Measurements from ENCODE around the gene GIMAP5. TPM values are rescaled to one million over a fixed set of nuclear protein-coding genes. Genes with fewer than 3 reads are reported as not detected.
A peak's percentile ranks its signal among the peaks of the same experiment; 100 is the strongest.

The GIMAP5 gene
- total RNA-seq, 1 donor from 2014 or later: 31.9 TPM

GRCh38 chr7:150780292-150780691, 43.1 kb downstream of the GIMAP5 start:
- Histone ChIP-seq H3K36me3 (no peaks in the 10 kb centered on the region), H3K27me3 (ENCODE audit: low read depth) (no peaks in the 10 kb centered on the region), H3K27ac (peak overlapping the region; percentile 20), H3K4me1 (peaks cover 38% of the 10 kb centered on the region), H3K9me3 (no peaks in the 10 kb centered on the region), H3K4me3 (no peak overlapping the region)
- intact Hi-C loops (cut with DNase I): no loop called here
- TF ChIP-seq CTCF (IDR thresholded peaks at IDR 0.05): no peak
- ATAC-seq: peak; percentile 25 to 41
- no peak for DNase-seq

DNA sequence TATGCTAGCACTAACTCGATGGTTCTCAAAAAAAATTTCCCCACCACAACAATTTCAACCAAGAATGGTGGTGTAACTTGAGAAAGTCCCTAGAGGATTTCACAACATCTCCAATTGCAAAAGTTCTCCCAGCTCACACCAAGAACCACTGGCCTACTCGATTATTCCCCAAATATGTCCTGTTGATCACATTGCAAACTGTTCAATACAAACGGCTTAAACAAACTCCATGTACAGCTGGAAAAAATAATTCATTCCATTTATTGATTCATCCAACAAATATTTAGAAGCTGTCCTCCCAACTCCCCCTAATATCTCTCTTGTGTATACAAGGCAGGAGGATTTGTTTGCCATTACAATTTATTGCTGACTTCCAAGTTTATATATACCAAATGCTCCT, 43.9 kb downstream of the GIMAP5 start:
- Histone ChIP-seq H3K27me3 (ENCODE audit: low read depth) (no peaks in the 10 kb centered on the region), H3K27ac (no peak overlapping the region), H3K9me3 (no peaks in the 10 kb centered on the region), H3K4me1 (peaks cover 46% of the 10 kb centered on the region), H3K36me3 (no peaks in the 10 kb centered on the region), H3K4me3 (no peak overlapping the region)
- DNase-seq (no peak), ATAC-seq (no peak)
- intact Hi-C loops (cut with DNase I): no loop called here
- no peak for TF ChIP-seq CTCF (IDR thresholded peaks at IDR 0.05)

DNA sequence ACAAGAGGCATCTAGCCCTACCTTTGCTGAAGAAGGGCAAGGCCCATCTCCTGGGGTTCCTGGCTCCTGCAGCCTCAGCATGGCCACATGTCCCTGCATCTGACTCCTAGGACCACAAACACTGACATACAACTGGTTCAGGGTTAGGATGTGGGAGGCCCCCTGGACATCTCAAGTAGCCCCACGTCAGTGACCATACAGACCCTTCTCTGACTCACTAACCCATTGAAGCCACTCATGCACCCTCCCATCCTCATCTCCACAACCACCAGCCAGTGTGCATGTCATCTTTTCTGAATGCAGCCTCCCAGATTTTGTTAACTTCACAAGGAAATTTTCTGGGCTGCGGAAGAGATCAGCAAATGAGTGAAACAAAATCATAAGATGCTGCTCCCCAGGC, 44.7 kb downstream of the GIMAP5 start:
- Histone ChIP-seq H3K36me3 (no peaks in the 10 kb centered on the region), H3K27me3 (ENCODE audit: low read depth) (no peaks in the 10 kb centered on the region), H3K9me3 (no peaks in the 10 kb centered on the region), H3K27ac (no peak overlapping the region), H3K4me3 (no peak overlapping the region), H3K4me1 (peaks cover 53% of the 10 kb centered on the region)
- ATAC-seq (no peak), DNase-seq (no peak)
- no peak for TF ChIP-seq CTCF (IDR thresholded peaks at IDR 0.05)
- intact Hi-C loops (cut with DNase I): no loop called here

DNA sequence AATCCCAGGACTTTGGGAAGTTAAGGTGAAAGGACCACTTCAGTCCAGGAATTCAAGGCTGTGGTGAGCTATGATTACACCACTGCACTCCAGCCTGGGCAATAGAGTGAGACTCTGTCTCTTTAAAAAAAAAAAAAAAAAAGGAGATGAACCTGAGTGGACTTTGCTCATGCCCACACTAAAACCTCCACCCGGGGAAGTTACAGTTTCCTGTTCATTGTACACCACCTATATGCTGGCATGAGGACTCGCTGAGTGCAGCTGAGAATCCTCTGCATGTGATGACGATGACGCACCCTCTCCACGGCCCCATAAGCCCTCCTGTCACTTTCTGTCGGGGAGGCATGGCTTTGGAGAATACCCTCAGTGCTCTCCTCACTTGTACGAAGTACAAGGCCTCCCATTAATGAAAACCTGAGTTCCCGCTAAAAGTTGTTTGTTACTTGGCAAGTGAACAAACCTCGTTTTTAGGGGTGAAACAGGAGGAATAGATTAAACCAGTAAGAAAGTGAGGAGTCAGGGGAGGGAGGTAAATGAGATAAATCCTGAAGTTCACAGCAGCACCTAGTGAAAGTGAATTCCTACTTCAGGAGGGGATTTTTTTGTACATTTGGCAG, 47.0 kb downstream of the GIMAP5 start:
- ATAC-seq (no peak), DNase-seq (no peak)
- Histone ChIP-seq H3K9me3 (no peaks in the 10 kb centered on the region), H3K27ac (no peak overlapping the region), H3K4me3 (no peak overlapping the region), H3K27me3 (ENCODE audit: low read depth) (no peaks in the 10 kb centered on the region), H3K36me3 (no peaks in the 10 kb centered on the region), H3K4me1 (peaks cover 74% of the 10 kb centered on the region)
- intact Hi-C loops (cut with DNase I): no loop called here
- no peak for TF ChIP-seq CTCF (IDR thresholded peaks at IDR 0.05)

- Histone ChIP-seq H3K9me3 (no peaks in the 10 kb centered on the region), H3K27ac (peak overlapping the region; percentile 38), H3K36me3 (no peaks in the 10 kb centered on the region), H3K4me1 (peaks cover 76% of the 10 kb centered on the region), H3K27me3 (ENCODE audit: low read depth) (no peaks in the 10 kb centered on the region), H3K4me3 (no peak overlapping the region)
- DNase-seq (no peak), ATAC-seq (peak in 1 of 2 donors; percentile 20)
- TF ChIP-seq CTCF (IDR thresholded peaks at IDR 0.05): no peak
- intact Hi-C loops (cut with DNase I): no loop called here
These were observed 47.7 kb downstream of the GIMAP5 start for GRCh38 chr7:150784954-150785353.
